ENCODE measurements around the gene CHMP4A. TPM values are rescaled to one million over a fixed set of nuclear protein-coding genes. Genes with fewer than 3 reads are reported as not detected.
"Not testable (repeated sequence)": the region's sequence is repeated elsewhere in the genome, so short reads cannot be mapped to it uniquely, and the experiment has no call there.

CHMP4A gene
- total RNA-seq, 2 experiments from 2014 or later: 54.4 to 58.9 TPM

DNA sequence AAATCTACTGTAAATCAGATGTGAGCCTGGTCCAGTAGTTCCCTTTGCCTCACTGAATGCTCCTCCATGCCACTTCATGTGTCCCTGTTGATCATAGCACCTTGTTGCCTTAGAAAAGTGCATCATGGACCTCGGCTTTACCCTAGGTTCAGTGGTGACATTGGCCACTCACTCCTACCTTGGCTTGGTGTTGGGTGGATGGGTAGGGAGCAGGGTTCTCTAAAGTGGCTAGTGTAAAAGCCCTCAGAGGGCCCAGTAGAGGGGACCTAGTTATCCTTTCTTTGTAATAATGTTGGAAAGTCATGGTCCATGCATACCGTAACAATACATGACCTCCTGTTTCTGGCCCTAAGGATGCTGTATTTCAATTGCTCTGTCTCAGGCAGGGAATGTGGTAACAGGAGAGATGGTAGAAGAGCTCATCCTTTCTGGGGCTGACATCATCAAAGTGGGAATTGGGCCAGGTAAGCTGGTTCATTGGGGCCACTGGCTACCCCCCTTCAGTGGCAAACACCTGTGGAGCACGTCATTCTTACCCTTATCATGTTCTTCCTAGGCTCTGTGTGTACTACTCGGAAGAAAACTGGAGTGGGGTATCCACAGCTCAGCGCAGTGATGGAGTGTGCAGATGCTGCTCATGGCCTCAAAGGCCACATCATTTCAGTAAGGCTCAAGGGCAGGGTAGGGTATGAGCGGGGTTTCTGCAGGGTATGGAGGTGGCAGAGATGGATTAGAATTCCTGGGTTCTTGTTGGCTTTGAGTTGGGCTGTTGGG, 23.6 kb upstream of the CHMP4A start:
- no peaks in the 10 kb centered on the region for H3K27me3 Mint-ChIP-seq
- H3K4me1 Mint-ChIP-seq: peaks cover 58% of the 10 kb centered on the region
- no peak for DNase-seq
- no peak overlapping the region for H3K4me3 Mint-ChIP-seq
- no peaks in the 10 kb centered on the region for H3K9me3 Mint-ChIP-seq
- no peak overlapping the region for H3K27ac Mint-ChIP-seq
- peaks cover 41% of the 10 kb centered on the region for H3K36me3 Mint-ChIP-seq

GRCh38 chr14:24235804-24236688, 22.8 kb upstream of the CHMP4A start:
- no peak overlapping the region for H3K4me3 Mint-ChIP-seq
- H3K9me3 Mint-ChIP-seq: no peaks in the 10 kb centered on the region
- no peaks in the 10 kb centered on the region for H3K27me3 Mint-ChIP-seq
- peak overlapping the region; percentile 50 for H3K27ac Mint-ChIP-seq
- no peak for DNase-seq
- peaks cover 59% of the 10 kb centered on the region for H3K4me1 Mint-ChIP-seq
- H3K36me3 Mint-ChIP-seq: peaks cover 39% of the 10 kb centered on the region

GRCh38 chr14:24234095-24235005, 21.1 kb upstream of the CHMP4A start:
- H3K36me3 Mint-ChIP-seq: peaks cover 32% of the 10 kb centered on the region
- H3K27me3 Mint-ChIP-seq: no peaks in the 10 kb centered on the region
- DNase-seq: no peak
- H3K4me1 Mint-ChIP-seq: peaks cover 46% of the 10 kb centered on the region
- H3K9me3 Mint-ChIP-seq: no peaks in the 10 kb centered on the region
- H3K4me3 Mint-ChIP-seq: peak overlapping the region; percentile 26
- peak overlapping the region; percentile 54 for H3K27ac Mint-ChIP-seq

- Mint-ChIP-seq H3K27me3 (no peaks in the 10 kb centered on the region), H3K27ac (peak overlapping the region; percentile 93), H3K9me3 (no peaks in the 10 kb centered on the region), H3K4me1 (peaks cover 41% of the 10 kb centered on the region), H3K36me3 (peaks cover 29% of the 10 kb centered on the region), H3K4me3 (peak overlapping the region; percentile 95)
- DNase-seq: peak; percentile 18
Observed at GRCh38 chr14:24233538-24233866, 20.2 kb upstream of the CHMP4A start.

GRCh38 chr14:24232645-24233537, 19.6 kb upstream of the CHMP4A start, which contains the start of gene GMPR2:
TSS of gene GMPR2 (plus strand) at chr14:24232929. CDS start at chr14:24233254, 325 bp downstream.
- no peak for DNase-seq
- peak within 1 kb of the TSS; percentile 93 for H3K27ac Mint-ChIP-seq
- no peaks in the 10 kb centered on the region for H3K9me3 Mint-ChIP-seq
- H3K27me3 Mint-ChIP-seq: no peaks in the 10 kb centered on the region
- peaks cover 24% of the 10 kb centered on the region for H3K36me3 Mint-ChIP-seq
- peaks cover 36% of the 10 kb centered on the region for H3K4me1 Mint-ChIP-seq
- peak within 1 kb of the TSS; percentile 95 for H3K4me3 Mint-ChIP-seq

GRCh38 chr14:24232121-24232644, 18.9 kb upstream of the CHMP4A start, which contains the start of gene NEDD8:
TSS of gene NEDD8 (minus strand) at chr14:24232367. CDS start at chr14:24232267, 100 bp downstream.
- peaks cover 21% of the 10 kb centered on the region for H3K36me3 Mint-ChIP-seq
- peak within 1 kb of the TSS; percentile 93 for H3K27ac Mint-ChIP-seq
- H3K4me3 Mint-ChIP-seq: peak within 1 kb of the TSS; percentile 95
- no peaks in the 10 kb centered on the region for H3K9me3 Mint-ChIP-seq
- no peaks in the 10 kb centered on the region for H3K27me3 Mint-ChIP-seq
- peaks cover 35% of the 10 kb centered on the region for H3K4me1 Mint-ChIP-seq
- peak; percentile 90 for DNase-seq

- DNase-seq: peak; percentile 22
- peak overlapping the region; percentile 93 for H3K27ac Mint-ChIP-seq
Observed at GRCh38 chr14:24231263-24232120, 18.2 kb upstream of the CHMP4A start.

DNA sequence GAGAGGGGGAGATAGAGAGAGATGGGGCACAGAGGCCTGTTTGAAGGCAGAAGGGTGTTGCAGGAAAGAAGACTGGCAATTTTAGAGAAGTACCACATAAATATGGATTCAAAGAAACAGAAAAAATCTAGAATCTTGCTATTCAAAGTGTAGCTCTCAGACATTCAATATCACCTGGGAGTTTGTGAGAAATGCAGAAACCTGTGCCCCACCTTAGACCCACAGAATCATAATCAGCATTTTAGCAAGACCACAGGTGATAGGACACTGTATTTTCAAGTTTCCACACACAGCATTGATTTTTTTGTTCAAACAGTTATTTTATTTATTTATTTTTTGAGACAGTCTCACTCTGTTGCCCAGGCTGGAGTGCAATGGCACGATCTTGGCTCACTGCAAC, 15.6 kb upstream of the CHMP4A start:
- Mint-ChIP-seq H3K27ac (no peak overlapping the region), H3K4me3 (no peak overlapping the region), H3K27me3 (no peaks in the 10 kb centered on the region), H3K36me3 (peaks cover 9% of the 10 kb centered on the region), H3K9me3 (no peaks in the 10 kb centered on the region), H3K4me1 (peaks cover 30% of the 10 kb centered on the region)
- no peak for DNase-seq

More at GRCh38 chr14:24231263-24232120, 18.2 kb upstream of the CHMP4A start:
- Mint-ChIP-seq H3K4me3 (peak overlapping the region; percentile 95), H3K9me3 (no peaks in the 10 kb centered on the region), H3K36me3 (peaks cover 19% of the 10 kb centered on the region), H3K4me1 (peaks cover 41% of the 10 kb centered on the region), H3K27me3 (no peaks in the 10 kb centered on the region)

DNA sequence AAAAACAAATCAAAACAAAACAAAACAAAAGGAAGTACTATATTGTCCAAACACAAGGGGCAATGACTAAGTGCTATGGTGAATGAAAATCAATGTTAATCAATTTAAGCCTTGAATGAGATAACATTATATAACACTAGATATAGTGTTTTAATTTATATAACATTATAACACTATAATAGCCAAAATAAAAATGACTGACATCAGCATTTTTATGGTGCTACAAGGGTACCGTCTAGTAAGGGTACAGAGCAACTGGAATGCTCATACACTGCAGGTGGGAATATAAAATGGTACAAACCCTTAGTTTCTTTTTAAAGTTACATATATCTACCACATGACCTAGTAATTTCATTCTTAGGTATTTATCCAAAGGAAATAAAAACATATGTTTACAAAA, 13.2 kb upstream of the CHMP4A start:
- H3K4me1 Mint-ChIP-seq: peaks cover 25% of the 10 kb centered on the region
- no peaks in the 10 kb centered on the region for H3K27me3 Mint-ChIP-seq
- no peak overlapping the region for H3K4me3 Mint-ChIP-seq
- no peak overlapping the region for H3K27ac Mint-ChIP-seq
- DNase-seq: no peak
- H3K9me3 Mint-ChIP-seq: no peaks in the 10 kb centered on the region
- peaks cover 9% of the 10 kb centered on the region for H3K36me3 Mint-ChIP-seq

GRCh38 chr14:24224618-24225071, 11.4 kb upstream of the CHMP4A start:
- no peak overlapping the region for H3K4me3 Mint-ChIP-seq
- H3K27me3 Mint-ChIP-seq: no peaks in the 10 kb centered on the region
- H3K27ac Mint-ChIP-seq: peak overlapping the region; percentile 2
- H3K4me1 Mint-ChIP-seq: peaks cover 22% of the 10 kb centered on the region
- no peaks in the 10 kb centered on the region for H3K9me3 Mint-ChIP-seq
- no peak for DNase-seq
- H3K36me3 Mint-ChIP-seq: peaks cover 9% of the 10 kb centered on the region

- peaks cover 21% of the 10 kb centered on the region for H3K4me1 Mint-ChIP-seq
- H3K4me3 Mint-ChIP-seq, H3K36me3 Mint-ChIP-seq, H3K9me3 Mint-ChIP-seq, H3K27me3 Mint-ChIP-seq, DNase-seq, H3K27ac Mint-ChIP-seq: not testable (repeated sequence)
Observed at GRCh38 chr14:24222987-24223386, 9.7 kb upstream of the CHMP4A start.

DNA sequence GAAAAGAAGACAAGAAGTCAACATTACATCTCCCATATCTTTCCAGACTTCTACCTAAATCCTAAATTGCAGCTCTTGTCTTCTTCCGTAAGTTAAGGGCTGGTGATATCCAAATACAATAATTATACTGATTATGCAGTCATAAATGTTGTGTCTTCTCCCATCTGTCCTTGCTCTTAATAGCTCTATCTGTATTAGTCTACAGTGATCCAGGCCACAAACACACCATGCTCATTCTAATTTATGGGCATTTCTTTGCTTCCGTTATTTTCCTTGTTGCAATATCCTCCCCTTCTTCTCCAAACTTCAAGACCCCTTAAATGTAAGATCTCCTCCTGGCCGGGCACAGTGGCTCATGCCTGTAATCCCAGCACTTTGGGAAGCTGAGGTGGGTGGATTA, 6.2 kb upstream of the CHMP4A start:
- no peak overlapping the region for H3K4me3 Mint-ChIP-seq
- H3K27ac Mint-ChIP-seq: no peak overlapping the region
- H3K36me3 Mint-ChIP-seq: peaks cover 8% of the 10 kb centered on the region
- H3K4me1 Mint-ChIP-seq: peaks cover 19% of the 10 kb centered on the region
- no peaks in the 10 kb centered on the region for H3K27me3 Mint-ChIP-seq
- no peaks in the 10 kb centered on the region for H3K9me3 Mint-ChIP-seq
- no peak for DNase-seq

DNA sequence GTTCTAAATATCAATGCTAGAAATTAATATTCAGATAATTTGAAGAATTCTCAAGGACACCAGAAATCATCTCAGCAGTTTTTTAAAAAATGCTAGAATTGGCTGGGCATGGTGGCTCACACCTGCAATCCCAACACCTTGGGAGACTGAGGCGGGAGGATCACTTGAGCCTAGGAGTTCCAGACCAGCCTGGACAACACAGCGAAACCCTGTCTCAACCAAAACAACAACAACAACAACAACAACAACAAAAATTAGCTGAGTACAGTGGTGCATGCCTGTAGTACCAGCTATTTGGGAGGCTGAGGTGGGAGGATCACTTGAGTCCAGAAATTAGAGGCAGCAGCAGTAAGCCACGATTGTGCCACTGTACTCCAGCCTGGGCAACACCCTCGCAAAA, 5.8 kb upstream of the CHMP4A start:
- peaks cover 20% of the 10 kb centered on the region for H3K4me1 Mint-ChIP-seq
- H3K4me3 Mint-ChIP-seq: no peak overlapping the region
- no peak overlapping the region for H3K27ac Mint-ChIP-seq
- H3K36me3 Mint-ChIP-seq: peaks cover 10% of the 10 kb centered on the region
- no peaks in the 10 kb centered on the region for H3K27me3 Mint-ChIP-seq
- H3K9me3 Mint-ChIP-seq: no peaks in the 10 kb centered on the region
- DNase-seq: no peak
